Anterior cingulate cortex (tissue), 58 donors: Measurements from ENCODE around the gene OR5K1.

ENCODE experiments used
- DNase-seq, 58 donors: peaks; one replicate each; lab custom pipeline; 2025; lab: John Stamatoyannopoulos, UW

The OR5K1 gene

DNA sequence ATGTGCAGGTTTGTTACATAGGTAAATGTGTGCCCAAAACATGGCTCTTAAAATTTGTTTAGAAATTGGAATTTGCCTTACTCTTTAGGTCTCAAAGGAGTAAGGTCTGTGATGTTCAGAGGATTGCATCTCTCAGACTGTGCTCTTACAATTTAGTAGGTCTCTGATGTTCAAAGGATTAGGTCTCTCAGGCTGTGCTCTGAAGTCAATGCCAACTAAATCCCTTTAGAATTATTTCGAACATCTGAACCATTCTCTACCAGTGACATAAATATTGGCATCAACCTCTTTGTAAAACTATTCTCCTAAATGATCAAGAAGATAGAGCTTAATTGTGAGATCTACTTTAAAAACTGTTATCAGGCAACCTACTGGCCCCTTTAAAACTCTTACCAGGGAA, at the start of gene OR5K1:
OR5K1 (plus strand) TSS at position 301 of the 400 bp plus-strand sequence. CDS start 6,376 bp downstream, outside the sequence.
- DNase-seq = no peak

DNA sequence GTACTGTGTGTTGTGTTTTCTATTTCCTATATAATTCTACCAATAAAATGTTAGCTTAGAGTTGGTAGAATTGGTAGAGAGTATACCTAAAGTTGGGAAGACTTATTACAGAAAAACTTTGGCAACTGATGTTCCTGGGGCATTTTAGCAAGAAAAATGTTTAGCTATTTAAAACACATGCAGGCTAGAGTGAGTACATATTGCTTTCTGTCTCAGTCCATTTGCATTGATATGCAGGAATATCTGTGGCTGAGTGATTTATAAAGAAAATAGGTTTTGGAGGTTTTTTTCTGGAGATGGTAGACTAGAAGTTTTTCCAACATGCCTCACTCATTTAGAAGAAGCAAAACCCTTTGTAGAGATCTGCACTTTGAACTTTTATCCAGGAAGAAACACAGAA, 30.4 kb upstream of the OR5K1 start:
- DNase-seq = no peak

DNA sequence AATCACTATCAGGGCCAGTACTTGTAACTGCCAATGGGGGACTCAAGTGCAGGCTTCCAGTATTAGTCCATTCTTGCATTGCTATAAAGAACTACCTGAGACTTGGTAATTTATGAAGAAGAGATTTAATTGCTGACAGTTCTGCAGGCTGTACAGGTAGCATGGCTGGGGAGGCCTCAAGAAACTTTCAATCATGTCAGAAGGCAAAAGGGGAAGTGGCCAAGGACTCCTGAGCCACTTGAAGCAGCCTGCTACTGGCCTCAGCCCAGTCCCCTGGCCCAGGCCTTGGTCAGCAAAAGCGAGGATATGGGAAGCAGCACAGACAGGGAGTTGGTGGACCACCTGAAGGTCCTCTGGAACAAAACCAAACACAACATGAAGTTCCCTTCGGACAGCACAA, 29.2 kb upstream of the OR5K1 start:
- no peak for DNase-seq

GRCh38 chr3:98434412-98434811, 28.6 kb upstream of the OR5K1 start:
- DNase-seq = no peak

DNA sequence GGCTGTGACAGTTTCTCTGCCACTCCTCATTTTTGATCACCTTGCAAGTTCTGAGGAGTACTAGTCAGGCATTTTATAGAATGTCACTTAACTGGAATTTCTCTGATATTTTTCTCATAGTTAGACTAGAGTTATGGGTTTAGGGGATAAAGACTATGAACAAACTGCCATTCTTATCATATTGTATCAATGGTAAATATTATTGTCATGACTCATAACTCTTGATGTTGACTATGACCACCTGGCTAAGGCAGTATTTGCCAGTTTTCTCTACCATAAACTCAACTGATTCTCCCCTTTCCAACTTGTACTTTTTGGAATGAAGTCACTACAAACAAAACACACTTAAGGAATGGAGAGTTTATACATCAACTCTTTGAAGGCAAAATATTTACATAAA, 22.7 kb upstream of the OR5K1 start:
- DNase-seq = no peak

- no peak for DNase-seq
These were observed 17.0 kb upstream of the OR5K1 start for GRCh38 chr3:98445949-98446406.

DNA sequence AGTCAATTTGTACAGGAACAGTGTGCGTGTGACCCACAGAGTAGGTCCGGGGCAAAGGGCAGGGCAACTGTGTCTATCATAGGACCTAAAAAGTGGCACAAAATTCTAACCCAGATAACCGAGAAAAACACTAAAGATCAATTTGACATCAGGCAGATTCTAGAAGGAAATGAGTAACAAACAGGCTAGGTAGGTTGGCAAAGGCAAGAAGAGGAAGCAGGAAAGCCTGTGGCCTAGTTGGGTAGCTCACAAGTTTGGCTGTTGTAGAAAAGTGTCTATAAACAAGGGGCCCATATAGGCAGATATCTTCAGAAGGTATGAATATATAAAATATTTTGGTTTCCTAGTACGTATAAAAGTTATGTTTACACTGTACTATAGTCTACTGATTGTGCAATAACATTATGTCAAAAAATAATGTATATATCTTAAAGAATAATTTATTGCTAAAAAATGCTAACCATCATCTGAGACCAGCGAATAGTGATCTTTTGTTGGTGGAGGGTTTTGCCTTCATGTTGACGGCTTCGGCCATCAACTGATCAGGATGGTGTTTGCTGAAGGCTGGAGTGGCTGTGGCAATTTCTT, 13.3 kb upstream of the OR5K1 start:
- DNase-seq = no peak

DNA sequence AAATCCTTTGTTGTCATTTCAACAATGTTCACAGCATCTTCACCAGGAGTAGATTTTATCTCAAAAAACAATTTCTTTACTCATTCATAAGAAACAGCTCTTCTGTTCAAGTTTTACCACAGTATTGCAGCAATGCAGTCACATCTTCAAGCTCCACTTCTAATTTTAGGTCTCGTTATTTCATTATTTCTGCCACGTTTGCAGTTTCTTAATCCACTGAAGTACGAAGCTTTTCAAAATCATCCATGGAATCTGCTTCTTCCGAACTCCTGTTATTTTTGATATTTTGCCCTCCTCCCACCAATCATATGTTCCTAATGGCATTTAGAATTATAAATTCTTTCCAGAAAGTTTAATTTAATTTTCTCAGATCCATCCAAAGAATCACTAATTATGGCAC, 12.6 kb upstream of the OR5K1 start:
- DNase-seq = no peak

DNA sequence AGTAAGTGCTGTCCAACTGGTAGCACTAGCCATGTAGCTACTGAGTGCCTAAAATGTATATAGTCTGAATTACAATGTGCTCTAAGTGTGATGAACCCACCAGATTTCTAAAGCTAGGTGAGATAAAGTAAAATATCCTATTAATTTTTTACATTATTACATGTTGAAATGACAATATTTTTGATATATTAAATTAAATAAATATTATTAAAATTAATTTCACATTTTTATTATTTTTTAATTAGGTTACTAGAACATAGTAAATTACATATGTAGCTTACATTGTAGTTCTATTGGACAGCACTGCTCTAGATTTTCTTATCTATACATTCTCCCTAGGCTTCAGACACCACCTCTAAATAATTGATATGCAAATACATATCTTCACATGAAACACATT, 9.2 kb upstream of the OR5K1 start:
- DNase-seq = no peak

- DNase-seq = no peak
These were observed 8.1 kb upstream of the OR5K1 start for GRCh38 chr3:98454929-98455328.

DNA sequence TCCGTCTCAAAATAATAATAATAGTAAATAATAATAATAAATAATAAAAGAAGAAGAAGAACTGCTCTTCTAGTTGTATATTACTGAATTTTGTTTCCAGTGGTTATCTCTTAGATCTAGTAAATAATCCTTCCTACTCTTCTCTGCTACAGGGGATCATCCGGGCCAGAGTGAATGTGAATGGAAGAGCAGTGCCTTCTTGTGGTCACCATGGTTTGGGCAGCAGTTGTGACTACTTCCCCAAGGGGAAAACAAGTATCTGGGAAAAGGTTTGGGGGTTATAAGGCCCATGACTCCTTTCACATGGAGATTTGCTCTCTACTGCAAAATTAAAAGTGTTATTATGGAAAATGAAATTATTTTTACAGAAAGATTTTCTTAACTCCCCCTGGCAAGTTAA, 5.5 kb upstream of the OR5K1 start:
- no peak for DNase-seq

DNA sequence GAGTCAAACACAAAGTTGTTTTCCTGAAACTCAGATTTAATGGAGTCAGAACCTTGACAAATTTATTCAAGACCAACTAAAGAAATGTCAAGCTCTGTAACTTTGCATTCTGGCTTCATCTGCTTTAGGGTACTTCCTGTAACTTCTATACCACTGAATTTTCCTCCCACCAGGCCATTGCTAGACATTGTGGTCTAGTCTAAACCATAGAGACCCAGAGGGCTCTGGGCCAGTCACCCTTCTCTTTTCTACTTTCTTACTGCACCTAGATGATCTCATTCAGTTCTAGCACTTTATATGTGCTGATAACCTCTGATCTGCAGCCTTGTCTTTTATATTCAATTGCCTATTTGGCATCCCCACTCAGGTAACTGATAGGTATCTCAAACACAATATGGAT, 2.8 kb upstream of the OR5K1 start:
- DNase-seq = no peak

DNA sequence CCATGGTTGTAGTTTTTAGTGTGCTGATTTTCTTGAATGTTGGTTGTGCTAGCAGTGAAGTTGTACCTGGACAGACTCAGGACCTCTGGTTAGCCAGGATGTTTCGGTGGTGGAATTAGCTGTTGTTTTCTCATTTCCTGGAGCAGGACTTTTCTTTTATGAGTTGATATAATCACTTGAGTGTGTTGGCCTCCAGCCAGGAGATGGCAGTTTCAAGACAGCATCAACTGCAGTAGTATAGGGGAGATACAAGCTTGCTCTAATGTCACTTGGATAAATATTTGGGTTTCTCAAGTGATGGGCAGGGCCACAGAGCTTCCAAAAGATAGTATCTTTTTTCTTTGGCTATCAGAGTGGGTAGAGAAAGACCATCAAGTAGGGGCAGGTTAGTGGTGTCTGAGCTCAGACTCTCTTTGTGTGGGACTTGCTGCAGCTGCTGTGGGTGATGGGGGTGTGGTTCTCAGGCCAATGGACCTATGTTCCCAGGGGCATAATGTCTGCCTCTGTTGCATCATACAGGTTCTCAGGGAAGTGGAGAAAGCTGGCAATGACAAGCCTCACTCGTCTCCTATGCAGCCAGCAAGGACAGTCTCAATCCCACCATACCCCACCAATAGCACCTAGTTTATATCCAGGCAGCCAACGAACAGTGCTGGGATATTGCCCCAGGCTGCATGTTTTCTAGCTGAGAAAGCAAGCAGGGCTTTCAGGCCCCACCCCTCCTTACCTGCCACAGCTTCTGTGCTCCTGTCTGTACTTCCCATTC, 19.9 kb downstream of the OR5K1 start:
- no peak for DNase-seq

DNA sequence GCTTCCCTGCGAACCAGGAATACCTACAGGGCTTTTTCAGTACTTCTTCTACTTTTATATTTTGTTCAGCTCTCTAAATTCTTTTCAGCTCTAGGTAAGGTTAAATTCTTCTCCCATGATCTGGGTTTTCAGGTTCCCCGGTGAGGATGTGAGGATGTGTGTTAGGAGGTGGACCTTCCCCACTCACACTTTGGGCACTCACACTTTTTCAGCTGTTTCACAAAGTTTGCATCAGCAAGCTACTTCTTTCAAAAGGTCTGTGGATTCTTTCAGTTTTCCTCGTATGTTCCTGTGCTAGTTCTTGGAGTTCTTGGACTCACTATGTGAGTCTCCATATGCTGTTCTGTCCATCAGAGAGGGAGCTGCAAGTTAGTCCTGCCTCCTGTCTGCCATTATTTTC, 20.6 kb downstream of the OR5K1 start:
- no peak for DNase-seq

DNA sequence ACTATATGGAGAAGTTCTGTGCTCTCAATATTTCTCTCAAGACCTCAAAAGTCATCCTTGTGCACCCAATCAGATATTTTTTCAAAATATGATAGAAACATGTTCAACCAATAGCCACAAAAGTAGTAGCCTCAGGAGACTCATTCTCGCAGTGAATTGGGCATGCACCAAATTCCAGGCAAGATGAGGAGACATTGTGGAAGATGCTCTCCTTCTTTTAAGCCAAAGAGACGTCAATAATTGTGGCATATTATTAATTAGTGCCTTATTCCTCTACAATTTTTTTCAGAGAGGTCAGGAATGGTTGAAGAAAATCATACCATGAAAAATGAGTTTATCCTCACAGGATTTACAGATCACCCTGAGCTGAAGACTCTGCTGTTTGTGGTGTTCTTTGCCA, 34.4 kb downstream of the OR5K1 start, which contains the start of gene OR5K2:
OR5K2 (plus strand) TSS at position 301 of the 400 bp plus-strand sequence; CDS start at position 301, 0 bp downstream.
- no peak for DNase-seq

DNA sequence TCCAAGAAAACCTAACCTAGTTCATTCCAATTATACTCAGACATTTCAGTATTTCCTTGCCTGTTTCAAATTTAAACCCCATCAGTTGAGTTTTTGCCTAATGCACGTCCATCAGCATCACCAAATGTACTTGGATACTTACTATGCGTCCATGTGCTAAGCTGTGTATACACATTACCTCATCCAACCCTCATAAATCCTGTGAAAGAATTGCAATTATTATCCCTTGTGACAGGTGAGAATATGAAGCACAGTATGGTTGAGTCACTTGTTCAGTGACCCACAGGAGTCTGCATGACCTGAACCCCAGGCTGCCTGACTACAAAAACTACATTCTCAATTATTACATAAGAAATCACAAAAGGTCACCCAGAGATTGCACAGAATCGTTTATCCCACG, 37.0 kb downstream of the OR5K1 start:
- no peak for DNase-seq

GRCh38 chr3:98501270-98501669, 38.3 kb downstream of the OR5K1 start:
- peak in 11 of 58 donors; percentile 0 to 40 (median 17) for DNase-seq

DNA sequence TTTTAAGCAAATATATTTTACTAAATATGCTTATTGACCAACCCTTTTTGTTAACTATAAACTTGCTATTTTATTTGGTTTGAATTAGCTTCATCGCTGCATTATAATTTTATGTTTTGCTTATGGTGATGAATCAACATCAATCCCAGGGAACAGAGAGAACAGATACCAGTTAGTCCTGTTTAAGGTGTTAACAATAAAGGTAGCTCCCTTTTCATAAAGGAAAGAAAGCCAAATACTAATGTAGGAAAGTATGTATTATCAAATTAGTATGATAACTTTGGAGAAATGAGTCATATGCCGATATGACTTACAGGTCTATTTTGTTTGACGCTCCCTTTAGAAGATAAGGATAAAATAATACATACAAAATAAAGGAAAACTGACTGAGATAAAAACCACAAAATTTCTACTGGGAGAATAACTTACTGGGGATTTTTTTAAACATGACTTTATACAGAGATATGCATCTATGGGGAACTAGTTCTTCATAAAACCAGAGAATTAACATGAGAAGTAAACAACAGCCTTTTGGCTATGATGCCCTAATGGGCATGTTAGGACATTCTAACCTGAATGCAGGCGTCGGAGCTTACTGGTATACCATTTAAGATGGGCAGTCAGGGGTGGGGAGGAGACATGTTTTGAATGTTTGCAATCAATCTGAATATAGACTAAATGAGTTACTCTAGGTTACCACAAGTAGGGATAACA, 39.0 kb downstream of the OR5K1 start:
- DNase-seq = no peak

GRCh38 chr3:98504539-98504938, 41.5 kb downstream of the OR5K1 start:
- no peak for DNase-seq

DNA sequence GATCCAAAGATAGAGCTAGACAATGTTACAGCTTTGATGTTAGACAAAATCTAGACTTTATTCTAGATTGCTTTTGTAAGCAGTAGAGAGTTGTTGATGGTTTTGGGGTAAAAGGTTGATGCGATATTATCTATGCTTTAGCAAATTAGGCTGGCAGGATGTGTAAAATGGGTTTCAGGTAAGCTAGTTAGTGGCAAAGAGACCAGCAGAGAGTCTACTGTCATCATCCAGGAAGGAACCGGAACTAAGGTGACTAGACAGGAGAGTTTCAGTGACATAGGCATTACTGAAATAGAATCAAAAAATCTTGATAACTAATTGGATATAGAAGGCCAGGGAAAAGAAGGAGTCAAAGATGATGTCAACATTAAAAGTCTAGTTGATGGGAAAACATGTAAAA, 45.6 kb downstream of the OR5K1 start:
- DNase-seq = no peak

- DNase-seq = no peak
These were observed 49.6 kb downstream of the OR5K1 start for GRCh38 chr3:98512576-98512975.
